Lung microvascular endothelial cell (primary cell): ENCODE measurements around the gene GNPAT. TPM values are rescaled to one million over a fixed set of nuclear protein-coding genes. Genes with fewer than 3 reads are reported as not detected.

Experiments used
- DNase-seq, 2 donors: peaks; one replicate each; pipeline versions ENCODE4 v3.0.0 to v3.0.0-alpha.2; 2010; ENCODE audit warnings: low read depth in 2 of 2
- total RNA-seq: library from RNA; depleted of rRNA; stranded (reverse); fragments of >200 nt; gene quantifications from 2 replicates; pipeline ENCODE4 v1.2.1, GENCODE V29; 2014

The GNPAT gene
- total RNA-seq, 1 donor from 2014 or later = 37.7 TPM

DNA sequence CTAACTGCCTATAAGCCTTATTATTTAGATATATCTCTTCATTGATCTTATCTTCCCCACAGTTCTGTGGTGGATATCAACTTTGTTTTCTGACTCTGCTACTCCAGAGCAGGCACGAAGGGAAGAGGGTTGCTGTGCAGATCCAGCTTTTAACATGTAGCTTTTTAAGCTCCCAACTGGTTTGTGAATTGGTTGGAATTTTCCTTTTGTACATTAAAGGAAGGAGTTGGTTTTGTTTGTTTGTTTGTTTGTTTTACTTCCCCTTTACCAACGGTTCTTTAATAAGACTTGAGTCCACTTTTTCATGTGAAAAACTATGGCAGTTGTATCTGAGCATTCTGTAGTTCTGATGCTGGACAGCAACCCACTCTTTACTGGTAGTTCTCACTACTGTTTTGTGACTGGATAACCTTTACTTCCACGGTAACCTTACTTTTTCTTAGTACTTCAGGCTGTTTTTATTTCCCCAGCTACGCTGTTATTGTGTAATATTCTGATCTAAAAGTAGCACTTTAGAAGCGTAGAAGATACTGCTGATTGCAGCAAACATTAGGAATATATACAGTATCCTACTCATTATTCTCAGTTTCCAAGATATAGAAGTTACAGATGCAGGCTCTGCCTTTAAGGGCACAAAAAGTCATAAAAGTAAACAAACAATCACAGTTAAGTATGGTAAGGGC is 1.6 kb downstream of the GNPAT start:
- DNase-seq = peak; percentile 29 to 40

DNA sequence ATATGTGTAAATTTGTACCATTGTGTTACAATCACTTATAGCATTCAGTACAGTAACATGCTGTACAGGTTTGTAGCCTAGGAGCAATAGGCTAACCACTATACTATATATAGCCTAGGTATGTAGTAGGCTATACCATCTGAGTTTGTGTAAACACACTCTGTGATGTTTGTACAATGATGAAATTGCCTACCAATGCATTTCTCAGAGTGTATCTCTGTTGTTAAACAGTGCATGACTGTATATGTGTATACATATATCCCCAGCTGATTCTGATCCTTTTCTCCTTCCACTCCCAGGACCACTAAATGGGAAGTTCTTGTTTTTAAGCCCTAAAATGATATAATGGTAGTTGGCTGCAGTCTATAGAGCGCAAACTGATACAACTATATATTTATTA is 7.8 kb downstream of the GNPAT start:
- no peak for DNase-seq

DNA sequence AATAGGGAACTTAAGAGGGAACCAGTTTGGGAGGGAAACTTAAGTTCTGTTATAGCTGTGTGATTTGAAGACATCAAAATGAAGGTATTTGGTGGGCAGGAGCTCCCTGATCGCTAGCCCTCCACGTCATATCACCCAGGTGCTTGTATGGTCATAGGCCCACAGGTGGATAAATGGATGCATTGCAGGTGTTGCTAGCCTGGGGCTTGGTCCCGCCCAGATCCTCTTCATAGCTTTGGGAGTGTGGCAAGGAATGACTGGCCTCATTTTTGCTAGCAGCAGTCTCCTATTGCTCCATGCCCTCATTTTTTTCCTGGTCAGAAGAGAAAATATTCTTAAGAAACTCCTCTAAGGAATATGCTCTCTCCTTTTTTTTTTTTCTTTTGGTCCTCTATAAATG is 11.3 kb downstream of the GNPAT start:
- no peak for DNase-seq

DNA sequence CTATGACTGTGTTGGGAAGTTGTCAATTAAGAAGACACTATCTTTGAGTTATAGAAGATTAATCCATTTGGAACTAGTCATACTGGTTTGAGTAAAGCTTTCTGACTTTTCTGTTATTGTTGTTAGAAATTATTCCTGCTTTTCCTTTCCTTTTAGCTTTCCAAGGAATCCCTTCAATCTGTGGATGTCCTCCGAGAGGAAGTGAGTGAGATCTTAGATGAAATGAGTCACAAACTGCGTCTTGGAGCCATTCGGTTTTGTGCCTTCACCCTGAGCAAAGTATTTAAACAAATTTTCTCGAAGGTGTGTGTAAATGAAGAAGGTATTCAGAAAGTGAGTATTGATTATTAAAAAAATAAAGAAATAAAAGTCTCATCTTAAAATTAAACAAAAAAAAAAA is 19.3 kb downstream of the GNPAT start:
- peak in 1 of 2 donors; percentile 70 for DNase-seq

DNA sequence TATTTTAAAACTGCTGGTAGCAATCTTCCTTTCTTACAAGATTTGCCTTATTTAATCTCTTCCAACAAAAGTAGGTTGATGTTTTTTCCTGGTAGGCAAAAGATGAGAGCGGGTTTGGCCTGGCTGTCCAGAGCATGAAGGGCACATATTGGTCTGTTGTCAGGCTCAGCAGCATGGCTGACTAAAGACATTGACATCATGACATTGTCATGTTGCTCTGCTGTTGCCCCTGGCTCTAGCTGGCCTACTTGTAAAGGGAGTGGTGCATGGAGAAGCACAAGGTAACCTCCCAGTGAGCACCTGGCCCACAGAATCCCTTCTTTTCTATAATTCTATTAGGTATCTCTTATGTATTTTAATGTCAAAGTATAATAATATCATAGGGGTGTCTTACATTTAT is 23.6 kb downstream of the GNPAT start:
- DNase-seq = no peak

DNA sequence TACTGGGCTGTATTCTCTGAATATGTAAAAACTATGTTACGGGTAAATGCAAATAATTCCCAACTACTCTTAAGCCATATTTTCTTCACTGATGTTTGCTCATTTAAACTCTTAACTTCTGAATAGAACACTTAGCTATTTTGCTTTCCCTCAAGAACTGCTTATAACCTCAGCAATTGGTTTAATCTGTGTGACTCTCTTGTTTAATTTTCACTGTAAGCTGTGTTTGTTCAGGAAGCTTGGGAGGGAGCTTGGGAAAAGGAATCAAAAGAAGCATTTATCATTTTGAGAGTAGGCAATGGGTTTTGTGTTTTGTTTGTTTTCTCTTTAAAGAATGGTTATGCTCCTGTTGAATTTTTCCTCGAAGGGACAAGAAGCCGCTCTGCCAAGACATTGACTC is 24.4 kb downstream of the GNPAT start:
- no peak for DNase-seq

DNA sequence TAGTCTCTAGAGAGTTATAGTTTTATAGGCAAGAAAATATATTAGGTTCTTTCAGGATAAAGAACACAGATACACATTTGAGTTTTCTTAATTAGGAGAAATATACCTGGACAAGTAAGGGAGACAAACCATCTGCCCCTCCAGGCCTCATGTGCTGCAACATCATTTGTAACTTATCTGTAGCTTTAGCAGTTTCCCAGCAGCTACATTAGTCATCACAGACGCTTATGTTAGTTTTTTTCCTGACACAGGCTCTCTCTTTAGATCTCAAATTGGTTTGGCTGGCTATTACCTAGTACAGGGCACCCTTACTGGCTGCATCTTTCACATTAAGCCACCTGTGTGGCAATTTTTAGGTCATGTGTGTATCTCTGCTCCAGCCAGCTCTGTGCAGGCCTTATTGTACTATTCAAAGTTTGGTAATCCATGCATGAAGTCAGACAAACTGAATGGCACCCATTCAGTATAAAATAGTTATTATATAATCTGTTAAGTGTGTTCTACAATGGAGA is 25.9 kb downstream of the GNPAT start:
- no peak for DNase-seq

DNA sequence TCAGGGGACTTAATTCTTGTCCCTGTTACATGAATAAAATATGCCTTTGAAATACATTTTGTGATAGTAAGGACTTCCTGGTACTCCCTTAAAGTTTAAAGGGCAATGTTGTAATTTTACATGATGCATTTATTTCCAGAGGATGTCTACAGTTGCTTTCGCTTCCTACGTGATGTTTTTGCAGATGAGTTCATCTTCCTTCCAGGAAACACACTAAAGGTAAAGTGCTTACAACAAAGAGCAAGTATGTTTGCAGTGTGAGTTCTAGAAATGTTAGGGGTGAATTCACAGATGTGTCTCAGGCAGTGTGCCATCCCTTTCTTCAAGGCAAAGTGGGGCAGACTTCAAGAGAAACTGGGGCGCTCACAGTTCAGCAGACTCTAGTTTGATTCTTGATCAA is 31.2 kb downstream of the GNPAT start:
- DNase-seq = peak; percentile 80 to 86

DNA sequence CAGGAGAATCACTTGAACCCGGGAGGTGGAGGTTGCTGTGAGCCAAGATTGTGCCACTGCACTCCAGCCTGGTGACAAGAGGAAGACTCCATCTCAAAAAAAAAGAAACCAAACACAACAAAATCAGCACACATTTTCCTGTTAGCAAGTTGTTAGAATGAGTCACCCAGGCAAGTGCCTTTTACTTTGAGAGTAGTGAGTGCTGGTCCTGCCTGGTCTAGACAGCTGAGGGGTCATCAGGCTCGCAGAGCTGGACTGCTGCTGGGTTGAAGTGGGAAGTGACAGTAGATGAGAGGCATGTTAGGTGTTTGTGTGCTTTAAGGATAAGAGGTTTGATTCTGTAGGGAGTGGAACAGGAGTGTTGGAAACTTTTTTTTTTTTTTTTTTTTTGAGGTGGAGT is 31.9 kb downstream of the GNPAT start:
- DNase-seq = peak; percentile 84 to 90

DNA sequence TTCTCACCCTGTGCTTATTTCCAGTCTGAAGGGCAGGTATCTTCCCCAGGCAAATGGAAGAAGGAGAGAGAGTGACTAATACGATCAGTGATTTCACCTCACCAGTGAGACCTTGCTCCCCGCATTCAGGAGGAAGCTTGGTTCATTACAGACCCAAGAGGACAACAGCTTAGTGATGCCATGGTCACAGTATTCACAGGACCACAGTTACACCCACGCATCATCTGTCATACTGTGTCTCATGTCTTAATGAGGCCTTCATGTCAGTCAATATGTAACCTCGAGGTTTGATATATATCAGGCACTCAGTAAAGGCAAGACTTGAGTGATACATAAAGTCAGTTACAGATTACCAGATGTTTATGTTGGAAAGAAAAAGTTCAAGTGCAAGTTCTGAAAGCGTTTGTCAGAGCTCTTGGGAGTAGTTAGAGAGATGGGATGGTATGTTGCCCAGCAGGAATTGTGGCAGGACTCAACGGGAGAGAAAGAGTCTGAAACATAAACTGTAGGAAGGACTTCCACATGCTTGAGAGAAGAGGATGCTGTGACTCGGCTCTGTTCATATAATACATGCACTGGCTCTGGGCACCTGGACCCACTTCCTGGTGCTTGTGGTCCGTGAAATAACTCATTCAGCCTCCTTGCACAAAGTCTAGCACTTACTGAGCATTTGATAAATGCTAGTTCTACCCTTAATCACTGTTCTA is 33.3 kb downstream of the GNPAT start:
- no peak for DNase-seq

DNA sequence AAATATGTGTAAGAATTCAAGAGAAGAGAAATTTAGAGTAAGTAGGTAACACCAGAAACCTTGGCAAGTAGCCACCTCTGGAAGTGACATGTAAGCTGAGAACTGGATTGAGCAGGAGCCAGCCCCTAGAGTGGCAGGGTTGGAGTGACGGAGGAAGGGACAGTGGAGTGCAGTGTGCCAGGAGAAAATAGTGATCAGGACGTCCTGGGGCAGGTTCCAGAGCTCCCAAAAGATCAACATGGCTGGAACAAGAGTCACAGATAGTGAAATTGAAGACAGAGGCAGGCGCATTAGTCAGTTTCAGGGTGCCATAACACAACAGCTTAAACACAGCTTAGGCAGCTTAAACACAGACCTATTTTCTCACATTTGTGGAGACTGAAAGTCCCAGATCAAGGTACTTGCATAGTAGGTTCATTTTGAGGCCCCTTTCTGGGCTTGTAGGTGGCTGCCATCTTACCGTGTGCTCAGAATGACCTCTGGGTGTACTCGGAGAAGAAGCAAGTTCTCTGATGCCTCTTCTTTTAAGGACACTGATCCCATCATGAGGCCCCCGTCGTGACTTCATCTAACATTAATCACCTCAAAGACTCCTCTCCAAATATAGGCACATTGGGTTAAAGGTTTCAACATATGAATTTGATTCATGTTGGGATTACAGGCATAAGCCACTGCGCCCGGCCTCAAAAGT is 37.2 kb downstream of the GNPAT start:
- DNase-seq = peak; percentile 26 to 44

DNA sequence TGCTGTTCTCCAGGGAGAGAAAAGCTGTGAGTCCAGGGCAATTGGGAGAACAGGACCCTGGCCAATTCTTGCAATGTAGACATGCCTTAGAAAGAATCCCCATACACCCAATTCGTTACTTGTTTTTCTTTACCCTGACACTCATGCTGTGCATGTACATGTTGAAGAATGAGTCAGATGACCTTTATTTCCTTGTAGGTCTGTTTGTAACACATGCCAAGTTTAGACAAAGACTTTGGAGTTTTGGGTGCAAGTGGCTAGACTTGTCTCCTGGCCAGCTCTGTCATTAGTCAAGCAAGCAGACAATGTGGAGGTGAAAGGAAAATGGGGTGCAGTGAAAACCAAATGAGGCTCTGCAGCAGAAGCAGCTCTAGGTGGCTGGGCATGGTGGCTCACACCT is 38.1 kb downstream of the GNPAT start:
- DNase-seq = peak in 1 of 2 donors; percentile 89

DNA sequence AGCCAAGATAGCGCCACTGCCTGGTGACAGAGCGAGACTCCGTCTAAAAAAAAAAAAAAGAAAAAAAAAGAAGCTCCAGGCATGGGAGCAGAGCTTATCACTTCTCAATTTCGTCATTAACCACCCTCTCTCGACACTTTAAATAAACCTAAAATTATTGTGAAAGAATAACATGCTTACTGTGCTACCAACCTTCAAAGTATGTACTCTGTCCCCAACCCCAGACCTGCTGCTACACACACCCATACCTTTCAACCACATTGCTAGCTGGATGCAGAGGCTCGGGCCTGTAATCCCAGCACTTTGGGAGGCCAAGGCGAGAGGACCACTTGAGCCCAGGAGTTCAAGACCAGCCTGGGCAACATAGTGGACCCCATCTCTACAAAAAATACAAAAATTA is 38.7 kb downstream of the GNPAT start:
- no peak for DNase-seq

DNA sequence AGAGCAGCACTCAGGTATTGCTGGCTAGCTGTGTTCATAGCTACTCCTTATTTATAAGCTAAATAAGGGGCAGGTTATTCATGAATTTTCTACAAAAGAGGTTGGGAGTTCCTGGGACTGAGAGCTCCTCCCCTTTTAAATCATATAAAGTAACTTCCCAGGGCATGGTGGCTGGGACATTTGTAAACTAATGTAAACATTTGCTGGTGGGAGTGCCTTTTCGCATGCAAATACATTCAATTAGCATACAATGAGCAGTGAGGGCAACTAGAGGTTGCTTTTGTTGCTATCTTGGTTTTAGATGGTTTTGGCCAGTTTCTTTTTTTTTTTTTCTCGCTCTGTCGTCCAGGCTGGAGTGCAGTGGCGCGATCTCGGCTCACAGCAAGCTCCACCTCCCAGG is 43.4 kb downstream of the GNPAT start:
- no peak for DNase-seq

DNA sequence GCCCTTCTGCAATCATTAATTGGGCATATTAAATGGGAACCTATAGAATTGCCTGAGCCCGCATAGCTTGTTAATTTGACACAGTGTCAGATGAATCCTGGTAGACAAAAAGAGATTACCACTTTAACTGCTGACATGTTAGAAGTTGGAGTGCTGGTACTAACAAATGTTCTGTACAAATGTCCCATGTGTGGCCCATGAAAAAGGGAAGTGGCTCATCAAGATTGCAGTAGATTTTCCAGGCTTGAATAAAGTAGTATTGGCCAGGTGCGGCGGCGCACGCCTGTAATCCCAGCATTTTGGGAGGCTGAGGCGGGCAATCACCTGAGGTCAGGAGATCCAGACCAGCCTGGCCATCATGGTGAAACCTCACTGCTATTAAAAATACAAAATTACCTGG is 45.6 kb downstream of the GNPAT start:
- no peak for DNase-seq

DNA sequence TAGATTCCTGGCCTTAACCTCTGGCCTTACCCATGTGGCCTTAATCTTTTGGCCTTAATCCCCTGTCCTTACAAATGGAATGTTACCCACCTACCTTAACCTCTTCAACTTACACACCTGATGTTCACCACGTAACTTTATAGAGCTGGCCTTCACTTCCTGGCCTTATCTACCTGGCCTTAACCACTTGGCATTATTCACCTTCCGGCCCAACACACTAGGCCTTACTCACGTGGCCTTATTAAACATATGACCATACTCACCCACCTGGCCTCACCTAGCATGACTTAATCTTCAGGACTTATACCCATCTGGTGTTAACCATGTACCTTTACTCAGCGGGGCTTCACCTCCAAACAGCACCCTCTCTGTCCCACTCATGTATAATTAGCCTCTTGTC is 54.9 kb downstream of the GNPAT start:
- DNase-seq = no peak

DNA sequence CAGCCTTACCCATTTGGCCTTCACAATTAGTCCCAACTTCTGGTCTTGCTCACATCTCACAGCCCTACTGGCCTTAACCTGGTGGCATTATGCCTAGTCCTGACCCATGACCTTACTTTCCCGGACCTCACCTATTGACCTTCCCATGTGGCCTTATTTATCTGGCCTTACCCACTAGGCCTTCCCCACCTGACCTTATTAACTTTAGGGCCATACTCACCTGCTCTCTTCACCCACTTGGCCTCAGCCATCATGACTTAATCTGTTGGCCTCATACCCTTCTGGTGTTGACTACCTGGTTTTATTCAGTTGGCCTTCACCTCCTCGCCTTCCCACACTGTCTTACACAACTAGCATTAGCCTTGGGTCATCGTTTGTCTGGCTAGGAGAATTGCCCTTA is 61.0 kb downstream of the GNPAT start:
- no peak for DNase-seq

DNA sequence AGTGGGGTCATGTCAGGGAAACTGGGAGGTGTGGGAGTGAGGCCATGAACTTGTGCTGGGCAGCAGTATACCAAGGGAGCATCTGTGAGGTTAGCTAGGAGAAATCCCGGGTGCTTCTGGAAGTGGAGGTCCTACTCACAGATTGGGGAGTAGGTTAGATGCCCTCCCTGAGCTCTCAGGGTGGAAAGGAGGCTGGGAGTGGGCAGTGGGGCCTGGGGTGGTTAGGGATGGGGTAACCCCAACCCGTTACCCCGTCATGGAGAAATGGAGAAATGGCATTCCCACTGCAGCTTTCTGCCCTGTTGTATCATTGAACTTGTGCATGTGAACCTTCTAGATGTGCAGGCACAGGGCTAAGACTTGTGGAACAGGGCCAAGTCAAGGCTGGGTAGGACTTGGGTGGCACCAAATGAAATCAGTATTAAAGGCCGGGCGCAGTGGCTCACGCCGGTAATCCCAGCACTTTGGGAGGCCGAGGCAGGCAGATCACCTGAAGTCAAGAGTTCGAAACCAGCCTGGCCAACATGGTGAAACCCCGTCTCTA is 69.5 kb downstream of the GNPAT start:
- DNase-seq = no peak

DNA sequence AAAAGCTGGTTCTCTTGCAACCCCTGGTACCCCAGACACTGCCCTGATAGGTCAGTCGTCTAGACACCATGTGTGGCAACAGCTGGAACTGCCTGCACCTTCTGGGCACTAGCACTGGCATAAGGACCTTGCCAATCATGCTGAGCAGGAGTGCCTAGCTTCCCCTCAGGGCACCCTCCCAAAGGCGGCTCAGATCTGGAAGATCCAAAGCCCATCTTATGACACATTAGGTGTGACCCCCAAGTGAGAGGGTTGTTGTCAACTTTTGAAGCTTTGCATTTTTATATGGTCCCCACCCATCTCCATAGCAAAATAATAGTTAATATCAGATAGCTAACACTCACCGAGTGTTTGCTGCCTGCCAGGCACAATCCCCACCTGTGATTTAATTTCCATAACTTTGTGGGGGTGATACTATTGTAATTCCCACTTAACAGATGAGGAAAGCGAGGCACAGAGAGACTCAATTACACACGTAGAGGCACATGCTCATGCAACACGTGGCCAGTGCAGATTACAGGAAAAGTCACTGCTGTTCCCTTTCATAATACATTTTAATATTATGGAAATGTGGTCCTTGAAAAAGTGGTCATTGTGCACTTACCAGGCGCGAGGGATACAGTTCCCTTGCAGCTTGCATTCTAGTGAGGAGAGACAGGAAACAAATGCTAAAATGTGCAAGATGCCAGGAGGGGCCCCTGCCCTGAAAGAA is 70.9 kb downstream of the GNPAT start:
- DNase-seq = no peak

DNA sequence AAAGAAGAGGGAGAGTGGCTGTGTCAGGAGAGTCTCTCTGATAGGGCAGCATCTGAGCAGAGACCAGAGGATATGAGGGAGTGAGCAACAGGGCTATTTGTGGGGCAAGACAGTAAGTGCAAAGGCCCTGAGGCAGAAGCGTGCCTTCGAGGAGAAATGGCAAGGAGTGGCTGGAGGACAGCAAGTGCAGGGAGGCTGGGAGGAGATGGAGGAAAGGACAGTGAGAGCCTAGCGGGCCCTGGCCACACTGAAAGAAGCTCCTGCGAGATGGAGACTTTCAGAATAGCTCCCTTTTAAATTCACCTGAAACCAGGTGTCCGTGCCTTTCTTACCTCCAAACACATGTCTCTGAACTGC is 71.4 kb downstream of the GNPAT start:
- no peak for DNase-seq

DNA sequence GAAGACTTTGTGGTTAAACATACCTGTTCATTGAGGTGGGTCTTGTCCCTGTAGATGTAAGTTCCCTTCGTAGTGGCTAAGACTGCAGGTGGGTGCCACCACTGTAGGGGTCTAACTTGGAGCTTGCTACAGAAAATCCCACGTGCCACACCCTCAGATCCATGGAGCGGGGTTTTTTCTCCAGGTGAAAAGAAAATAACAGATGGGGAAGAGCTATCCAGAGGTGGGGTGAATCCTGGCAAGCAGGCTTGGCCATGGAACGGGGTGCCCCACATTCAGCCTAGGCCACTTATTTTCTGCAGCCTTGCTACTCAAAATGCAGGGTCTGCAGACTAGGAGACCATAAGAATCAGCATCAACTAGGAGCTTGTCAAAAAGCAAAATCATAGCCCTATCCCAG is 72.6 kb downstream of the GNPAT start:
- DNase-seq = no peak

DNA sequence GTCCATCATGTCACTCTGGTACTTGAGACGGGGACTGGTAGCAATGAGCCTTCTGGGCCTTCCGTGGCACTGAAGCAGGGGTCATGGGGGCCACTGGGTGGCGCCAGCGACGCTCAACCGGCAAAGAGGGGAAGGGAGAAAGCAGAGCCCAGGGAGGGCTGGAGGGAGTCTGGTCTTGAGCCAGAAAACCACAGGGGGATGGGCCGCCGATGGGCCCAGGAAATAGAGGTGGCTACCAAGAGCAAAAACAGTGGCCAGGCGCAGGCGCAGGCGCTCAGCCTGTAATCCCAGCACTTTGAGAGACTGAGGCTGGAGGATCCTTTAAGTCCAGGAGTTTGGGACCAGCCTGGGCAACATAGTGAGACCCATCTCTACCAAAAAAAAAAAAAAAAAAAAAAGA is 74.9 kb downstream of the GNPAT start:
- peak; percentile 56 for DNase-seq
